Upper lobe of left lung (tissue), 6 donors: ENCODE results near the gene CHAD. TPM values are rescaled to one million over a fixed set of nuclear protein-coding genes. Genes with fewer than 3 reads are reported as not detected.

Experiments
- ATAC-seq, 2 donors: fragments of 200-7000 bp; cut with Tn5 transposase; one replicate each; pipeline ENCODE4 v1.9.1; 2022; ENCODE audit warnings: mild to moderate bottlenecking in 2 of 2, moderate library complexity in 2 of 2; ENCODE audit not compliant: low FRiP score in 2 of 2
- DNase-seq, 2 donors: peaks; one replicate each; pipeline ENCODE4 v3.0.0-alpha.2; 2019 to 2020
- H3K27ac ChIP-seq, 4 donors: fragments of 200-600 bp; sonication (generic); one replicate each; pipeline ENCODE4 v1.5.1; 2016 to 2019
- H3K27me3 ChIP-seq, 4 donors: fragments of 200-600 bp; sonication (generic); one replicate each; pipeline ENCODE4 v1.5.1; 2017 to 2019
- H3K36me3 ChIP-seq, 4 donors: fragments of 200-600 bp; sonication (generic); one replicate each; pipeline ENCODE4 v1.5.1; 2016 to 2019
- H3K4me1 ChIP-seq, 4 donors: fragments of 200-600 bp; sonication (generic); one replicate each; pipeline ENCODE4 v1.5.1; 2018 to 2019
- H3K4me3 ChIP-seq, 4 donors: fragments of 200-600 bp; sonication (generic); one replicate each; pipeline ENCODE4 v1.5.1; 2017 to 2019; ENCODE audit warnings: mild to moderate bottlenecking in 2 of 4, moderate library complexity in 1 of 4
- H3K9me3 ChIP-seq, 4 donors: fragments of 200-600 bp; sonication (generic); one replicate each; pipeline ENCODE4 v1.5.1; 2018 to 2019
- EP300 ChIP-seq, 4 donors: sonication (generic); formaldehyde crosslinking; IDR thresholded peaks; one replicate each; pipeline ENCODE4 v1.5.1; 2017; ENCODE audit warnings: antibody characterized with exemption in 4 of 4, control low read depth in 2 of 4
- POLR2A ChIP-seq, 4 donors: fragments of 450-650 bp; IDR thresholded peaks; one replicate each; pipeline ENCODE4 v1.5.1; 2016 to 2017; ENCODE audit warnings: antibody characterized with exemption in 4 of 4, mild to moderate bottlenecking in 2 of 4
- POLR2AphosphoS5 ChIP-seq, 2 donors: sonication (generic); formaldehyde crosslinking; IDR thresholded peaks; one replicate each; pipeline ENCODE4 v1.5.1; 2017; ENCODE audit warnings: antibody characterized with exemption in 2 of 2
- WGBS, 2 donors: methylation state at CpG; one replicate each; pipeline ENCODE4 v1.1.5; 2017 to 2018; 5-methylcytosine and 5-hydroxymethylcytosine counted together
- total RNA-seq, 6 donors: library from RNA; depleted of rRNA in 4 of 6; stranded (reverse); fragments of >200 nt in 4 of 6; gene quantifications; one replicate each; pipeline versions ENCODE4 v1.1.0 to v1.2.1, GENCODE V29; 2016 to 2021
- TF ChIP-seq, protein P1 (sequence below), 6 experiments: fragments of 450-650 bp in 4 of 6; fragments of 200-600 bp in 2 of 6; sonication (generic) in 2 of 6; IDR thresholded peaks; one replicate each; pipeline ENCODE4 v1.5.1; 2016 to 2019; ENCODE audit warnings: antibody characterized with exemption in 6 of 6
- donor health status: DM: no; HTN: no; CAD: no; lungs with moderate emphysema.
- donor health status: DM: no; HTN: yes; CAD: no; lungs with severe emphysema.

Gene CHAD, protein sequence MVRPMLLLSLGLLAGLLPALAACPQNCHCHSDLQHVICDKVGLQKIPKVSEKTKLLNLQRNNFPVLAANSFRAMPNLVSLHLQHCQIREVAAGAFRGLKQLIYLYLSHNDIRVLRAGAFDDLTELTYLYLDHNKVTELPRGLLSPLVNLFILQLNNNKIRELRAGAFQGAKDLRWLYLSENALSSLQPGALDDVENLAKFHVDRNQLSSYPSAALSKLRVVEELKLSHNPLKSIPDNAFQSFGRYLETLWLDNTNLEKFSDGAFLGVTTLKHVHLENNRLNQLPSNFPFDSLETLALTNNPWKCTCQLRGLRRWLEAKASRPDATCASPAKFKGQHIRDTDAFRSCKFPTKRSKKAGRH
- under 1 TPM in 4 of 6 donors, not detected in 2; 0.13 to 0.30 (median 0.21) TPM for total RNA-seq

DNA sequence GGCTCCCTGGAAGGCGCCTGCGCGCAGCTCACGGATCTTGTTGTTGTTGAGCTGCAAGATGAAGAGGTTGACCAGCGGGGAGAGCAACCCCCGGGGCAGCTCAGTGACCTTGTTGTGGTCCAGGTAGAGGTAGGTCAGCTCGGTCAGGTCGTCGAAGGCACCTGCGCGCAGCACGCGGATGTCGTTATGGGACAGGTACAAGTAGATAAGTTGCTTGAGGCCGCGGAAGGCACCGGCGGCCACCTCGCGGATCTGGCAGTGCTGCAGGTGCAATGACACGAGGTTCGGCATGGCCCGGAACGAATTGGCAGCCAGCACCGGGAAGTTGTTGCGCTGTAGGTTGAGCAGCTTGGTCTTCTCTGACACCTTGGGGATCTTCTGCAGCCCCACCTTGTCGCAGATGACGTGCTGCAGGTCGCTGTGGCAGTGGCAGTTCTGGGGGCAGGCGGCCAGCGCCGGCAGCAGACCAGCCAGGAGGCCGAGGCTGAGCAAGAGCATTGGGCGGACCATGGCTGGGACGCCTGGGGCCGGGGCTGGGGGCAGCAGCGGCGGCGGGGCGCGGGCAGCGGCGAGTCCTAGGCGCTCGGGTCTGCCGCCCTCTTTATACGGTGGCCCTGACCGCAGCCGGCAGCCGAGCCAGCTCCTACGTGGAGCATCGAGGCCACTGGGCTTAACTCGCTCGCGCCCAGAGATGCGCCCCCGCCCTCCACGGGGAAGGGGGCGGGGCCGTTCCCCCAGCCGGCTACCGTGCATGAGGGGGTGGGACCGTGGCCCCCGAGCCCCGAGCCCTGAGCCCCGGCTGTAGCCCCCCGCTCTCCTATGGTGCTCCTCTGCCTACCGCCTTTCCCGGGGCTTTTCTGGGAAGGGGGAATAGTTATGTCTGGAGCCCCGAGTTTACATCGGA lies at the start of gene CHAD:
Gene CHAD, minus strand, starts transcription at position 577 of the 904 bp plus-strand sequence. Its CDS starts 67 bp downstream, at position 510.
- Histone ChIP-seq H3K36me3 (peaks cover 0 to 25% (median 8%) of the 10 kb centered on the region in 4 donors), H3K27me3 (peaks cover 0 to 21% (median 4%) of the 10 kb centered on the region in 4 donors), H3K9me3 (no peaks in the 10 kb centered on the region), H3K4me3 (peak within 1 kb of the TSS in 3 of 4 donors; percentile 23 to 35 (median 26)), H3K4me1 (peaks cover 10 to 25% (median 13%) of the 10 kb centered on the region in 4 donors), H3K27ac (no peak within 1 kb of the TSS)
- TF ChIP-seq, protein P1, sequence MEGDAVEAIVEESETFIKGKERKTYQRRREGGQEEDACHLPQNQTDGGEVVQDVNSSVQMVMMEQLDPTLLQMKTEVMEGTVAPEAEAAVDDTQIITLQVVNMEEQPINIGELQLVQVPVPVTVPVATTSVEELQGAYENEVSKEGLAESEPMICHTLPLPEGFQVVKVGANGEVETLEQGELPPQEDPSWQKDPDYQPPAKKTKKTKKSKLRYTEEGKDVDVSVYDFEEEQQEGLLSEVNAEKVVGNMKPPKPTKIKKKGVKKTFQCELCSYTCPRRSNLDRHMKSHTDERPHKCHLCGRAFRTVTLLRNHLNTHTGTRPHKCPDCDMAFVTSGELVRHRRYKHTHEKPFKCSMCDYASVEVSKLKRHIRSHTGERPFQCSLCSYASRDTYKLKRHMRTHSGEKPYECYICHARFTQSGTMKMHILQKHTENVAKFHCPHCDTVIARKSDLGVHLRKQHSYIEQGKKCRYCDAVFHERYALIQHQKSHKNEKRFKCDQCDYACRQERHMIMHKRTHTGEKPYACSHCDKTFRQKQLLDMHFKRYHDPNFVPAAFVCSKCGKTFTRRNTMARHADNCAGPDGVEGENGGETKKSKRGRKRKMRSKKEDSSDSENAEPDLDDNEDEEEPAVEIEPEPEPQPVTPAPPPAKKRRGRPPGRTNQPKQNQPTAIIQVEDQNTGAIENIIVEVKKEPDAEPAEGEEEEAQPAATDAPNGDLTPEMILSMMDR (IDR thresholded peaks at IDR 0.05) = no peak
- TF ChIP-seq EP300 (IDR thresholded peaks at IDR 0.05) = no peak
- TF ChIP-seq POLR2A (IDR thresholded peaks at IDR 0.05) = no peak
- TF ChIP-seq POLR2AphosphoS5 (IDR thresholded peaks at IDR 0.05) = no peak
- peak in 1 of 2 donors; percentile 87 for DNase-seq
- WGBS, 2 donors = 49 to 85% methylated on average over 26 to 47 of the region's 71 CpGs
- peak in 1 of 2 donors; percentile 46 for ATAC-seq

DNA sequence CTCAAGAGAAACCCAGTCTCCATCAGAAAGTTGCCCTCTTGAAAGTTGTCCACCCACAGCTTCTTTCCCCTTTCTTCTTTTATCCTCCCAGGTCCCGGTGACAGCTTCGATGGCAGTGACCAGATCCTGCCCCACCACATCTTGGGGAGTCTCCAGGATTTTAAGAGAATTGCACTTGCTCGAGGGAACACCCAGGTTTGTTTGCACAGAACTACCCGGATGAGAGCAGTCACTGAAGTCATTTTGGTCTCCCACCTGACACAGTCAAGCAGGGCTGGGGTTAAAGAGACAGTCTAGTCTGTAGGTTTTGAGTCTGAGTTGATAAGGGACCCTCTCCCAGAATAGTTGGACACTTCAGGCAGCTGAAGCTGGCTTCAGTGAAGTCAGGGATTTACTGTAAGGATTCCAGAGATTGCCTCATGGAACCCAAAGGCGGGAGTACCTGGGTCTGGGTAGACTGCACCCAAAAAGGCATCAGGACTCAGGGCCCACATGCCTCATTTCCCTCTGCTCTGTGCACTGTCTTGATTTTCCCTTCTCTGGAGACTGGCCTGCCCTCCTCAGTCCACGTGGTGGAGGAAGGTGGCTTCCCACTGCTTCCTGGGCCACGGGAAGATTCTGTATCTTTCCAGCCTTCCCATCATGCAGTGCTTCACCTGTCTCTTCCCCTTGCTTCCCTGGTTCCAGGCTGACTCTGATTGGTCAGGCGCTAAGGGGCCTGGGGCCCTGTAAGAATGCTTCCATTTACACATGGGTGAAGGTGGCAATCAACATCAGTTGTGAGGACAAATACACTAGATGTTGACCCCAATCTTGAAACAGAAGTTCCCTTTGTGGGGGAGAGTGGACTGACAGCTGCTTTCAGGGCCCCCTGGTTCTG lies 49.1 kb upstream of the CHAD start:
- Histone ChIP-seq H3K4me1 (no peaks in the 10 kb centered on the region), H3K9me3 (no peaks in the 10 kb centered on the region), H3K4me3 (no peak overlapping the region), H3K36me3 (no peaks in the 10 kb centered on the region), H3K27ac (no peak overlapping the region), H3K27me3 (no peaks in the 10 kb centered on the region)
- TF ChIP-seq, protein P1 (IDR thresholded peaks at IDR 0.05) = no peak
- TF ChIP-seq POLR2A (IDR thresholded peaks at IDR 0.05) (no peak), EP300 (IDR thresholded peaks at IDR 0.05) (no peak), POLR2AphosphoS5 (IDR thresholded peaks at IDR 0.05) (no peak)
- WGBS, 2 donors = 80 to 83% methylated on average over 8 of the region's 8 CpGs
- ATAC-seq (no peak), DNase-seq (no peak)

DNA sequence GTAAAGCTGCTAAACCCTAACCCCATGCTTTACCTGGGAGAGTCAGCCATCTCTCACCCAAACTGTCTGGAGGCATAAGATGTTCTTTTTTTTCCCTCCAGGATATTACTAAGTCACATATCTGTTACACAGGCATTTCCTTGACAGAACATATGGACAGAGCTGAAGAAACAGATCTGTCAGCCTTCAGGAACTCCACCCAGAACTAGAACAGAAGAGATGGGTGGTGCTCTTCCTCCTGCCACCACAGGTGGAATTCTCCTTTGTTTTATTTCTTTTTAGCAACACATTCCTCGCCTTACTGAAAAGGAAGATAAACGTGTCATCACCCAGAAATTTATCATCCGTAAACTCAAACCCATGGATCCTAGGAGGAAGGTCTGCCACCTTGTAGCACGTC lies 48.3 kb upstream of the CHAD start:
- Histone ChIP-seq H3K36me3 (no peaks in the 10 kb centered on the region), H3K9me3 (no peaks in the 10 kb centered on the region), H3K27me3 (no peaks in the 10 kb centered on the region), H3K4me3 (no peak overlapping the region), H3K4me1 (no peaks in the 10 kb centered on the region), H3K27ac (no peak overlapping the region)
- DNase-seq (no peak), ATAC-seq (no peak)
- 50 to 66% methylated on average over 4 of the region's 4 CpGs for WGBS, 2 donors
- TF ChIP-seq EP300 (IDR thresholded peaks at IDR 0.05) (no peak), POLR2AphosphoS5 (IDR thresholded peaks at IDR 0.05) (no peak), POLR2A (IDR thresholded peaks at IDR 0.05) (no peak)

DNA sequence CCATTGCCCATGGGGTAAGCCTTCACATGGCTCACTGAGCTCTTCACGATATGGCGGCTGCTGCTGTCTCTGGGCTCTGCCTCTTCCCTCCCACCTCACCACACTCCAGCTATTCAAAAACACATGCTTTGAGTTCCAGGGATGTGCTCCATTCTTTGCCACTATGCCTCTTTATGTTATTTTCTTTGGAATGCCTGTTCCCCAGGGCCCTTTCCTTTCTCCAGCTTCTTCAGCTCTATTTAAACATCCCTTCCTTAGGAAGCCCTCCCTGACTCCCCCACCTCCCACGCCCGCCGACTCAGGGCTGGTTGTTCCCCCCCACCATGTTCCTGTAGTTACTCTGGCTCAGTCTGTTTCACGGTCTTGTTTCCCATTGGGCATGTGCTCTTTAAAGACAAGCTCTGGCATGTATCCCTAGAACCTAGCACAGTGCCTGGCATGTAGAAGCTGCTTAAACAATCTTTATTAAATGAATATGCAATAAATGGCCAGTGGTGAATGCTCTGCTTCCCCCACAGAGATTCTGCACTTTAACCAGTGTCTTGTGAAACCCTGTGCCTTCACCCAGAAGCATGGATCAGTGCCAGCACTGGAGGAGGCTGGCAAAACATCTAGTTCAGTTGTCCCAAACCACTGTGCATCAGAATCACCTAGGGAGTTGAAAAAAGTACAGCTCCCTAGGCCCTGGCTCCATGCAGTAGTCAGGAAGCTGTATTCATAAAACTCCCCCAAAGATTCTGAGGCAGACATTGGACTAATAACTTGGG lies 46.4 kb upstream of the CHAD start:
- DNase-seq (no peak), ATAC-seq (no peak)
- Histone ChIP-seq H3K4me3 (no peak overlapping the region), H3K36me3 (no peaks in the 10 kb centered on the region), H3K9me3 (no peaks in the 10 kb centered on the region), H3K4me1 (no peaks in the 10 kb centered on the region), H3K27ac (no peak overlapping the region), H3K27me3 (no peaks in the 10 kb centered on the region)
- 75 to 76% methylated on average over 6 of the region's 6 CpGs for WGBS, 2 donors
- TF ChIP-seq POLR2AphosphoS5 (IDR thresholded peaks at IDR 0.05) (no peak), EP300 (IDR thresholded peaks at IDR 0.05) (no peak), POLR2A (IDR thresholded peaks at IDR 0.05) (no peak)
- TF ChIP-seq, protein P1 (IDR thresholded peaks at IDR 0.05) = no peak
